HG03354 (cell line): ENCODE measurements around the gene PADI2.
A peak's percentile ranks its signal among the peaks of the same experiment; 100 is the strongest.

Experiments used
- ATAC-seq: cut with Tn5 transposase; IDR thresholded peaks from one replicate; pipeline ENCODE4 v1.9.1; 2021; ENCODE audit warnings: mild to moderate bottlenecking; ENCODE audit not compliant: unreplicated experiment, poor library complexity, severe bottlenecking

PADI2 gene

DNA sequence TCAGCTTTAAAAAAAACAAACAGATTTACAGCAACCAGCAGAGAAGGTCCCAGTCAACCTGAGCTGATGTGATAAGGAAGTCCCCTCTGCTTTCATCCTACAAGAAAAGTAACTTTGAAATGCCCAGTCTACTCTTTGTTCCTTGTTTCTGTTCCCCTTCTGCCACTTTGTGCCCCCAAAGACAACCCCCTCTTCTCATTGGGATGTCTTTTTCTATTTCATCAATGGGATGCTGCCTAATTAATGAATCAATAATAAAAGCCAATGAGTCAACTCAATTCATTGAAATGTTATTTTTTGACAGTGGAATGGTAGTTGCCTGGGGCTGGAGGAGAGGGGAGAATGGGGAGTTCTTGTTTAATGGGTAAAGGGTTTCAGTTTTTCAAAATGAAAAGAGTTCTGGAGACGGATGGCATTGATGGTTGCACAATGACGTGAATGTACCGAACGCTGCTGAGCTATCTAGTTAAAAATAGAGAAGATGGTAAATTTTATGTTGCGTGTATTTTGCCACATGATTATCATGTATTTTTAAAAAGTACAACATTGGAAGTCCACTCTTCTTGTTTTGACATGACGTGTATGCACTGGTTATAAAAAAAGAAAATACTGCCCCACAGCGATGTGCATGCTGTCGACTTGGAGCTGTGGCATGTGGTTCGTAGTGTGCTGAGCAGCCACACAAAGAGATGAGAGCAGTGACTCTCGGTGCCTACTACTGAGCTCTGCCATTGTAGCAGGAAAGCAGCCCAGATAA, 22.4 kb upstream of the PADI2 start:
- peak; percentile 64 for ATAC-seq

DNA sequence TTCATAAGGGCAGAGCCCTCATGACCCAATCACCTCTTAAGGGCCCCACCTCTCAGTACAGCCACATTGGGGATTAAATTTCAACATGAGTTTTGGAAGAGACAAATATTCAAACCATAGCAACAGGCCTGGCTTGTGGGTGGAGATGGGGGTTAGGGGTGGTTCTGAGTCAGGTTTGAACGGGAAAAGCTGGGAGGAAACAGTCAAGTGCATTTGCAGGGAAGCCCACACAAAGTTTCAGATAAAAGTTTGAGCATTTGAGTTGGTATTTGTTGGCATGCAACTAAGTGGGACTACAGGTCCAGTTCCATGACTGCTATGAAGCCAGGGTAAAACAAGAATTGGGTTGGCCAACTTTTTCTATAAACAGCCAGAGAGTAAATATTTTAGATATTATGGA, 21.0 kb upstream of the PADI2 start:
- ATAC-seq: no peak

DNA sequence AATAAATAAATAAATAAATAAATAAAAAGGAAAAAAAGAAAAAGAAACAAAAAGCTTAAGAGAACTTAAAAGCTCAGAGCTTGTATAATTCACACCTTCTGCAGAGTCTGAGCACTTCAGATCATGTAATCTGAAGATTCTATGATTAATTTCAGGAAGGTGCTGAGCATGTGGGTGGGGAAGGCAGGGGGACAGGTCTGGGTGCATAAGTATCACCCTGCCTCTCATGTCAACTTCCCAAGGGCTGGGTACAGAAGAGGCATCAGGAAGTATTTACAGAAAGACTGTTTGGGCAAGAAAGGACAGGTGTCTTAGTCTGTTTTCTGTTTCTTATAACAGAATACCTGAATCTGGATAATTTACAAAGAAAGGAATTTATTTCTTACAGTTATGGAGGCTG, 20.4 kb upstream of the PADI2 start:
- ATAC-seq: no peak

DNA sequence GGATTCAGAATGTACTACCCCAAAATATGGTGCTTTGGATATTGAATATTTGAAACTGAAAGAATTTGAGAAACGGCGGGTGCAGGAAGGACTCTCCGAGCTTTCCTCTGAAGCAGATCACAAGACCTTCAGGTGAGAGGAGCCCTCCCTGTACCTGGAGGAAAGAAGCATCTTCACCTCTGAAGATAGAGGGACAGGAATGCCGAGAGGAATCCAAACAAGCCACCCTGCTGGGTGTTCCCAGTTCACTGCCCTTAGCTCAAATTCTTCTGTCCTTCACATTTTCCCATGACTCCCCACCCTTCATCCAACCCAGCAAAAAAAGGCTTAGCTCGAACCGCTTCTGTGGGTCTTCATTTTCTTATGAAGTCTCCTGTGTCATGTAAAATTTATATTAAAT, 18.2 kb upstream of the PADI2 start:
- no peak for ATAC-seq

DNA sequence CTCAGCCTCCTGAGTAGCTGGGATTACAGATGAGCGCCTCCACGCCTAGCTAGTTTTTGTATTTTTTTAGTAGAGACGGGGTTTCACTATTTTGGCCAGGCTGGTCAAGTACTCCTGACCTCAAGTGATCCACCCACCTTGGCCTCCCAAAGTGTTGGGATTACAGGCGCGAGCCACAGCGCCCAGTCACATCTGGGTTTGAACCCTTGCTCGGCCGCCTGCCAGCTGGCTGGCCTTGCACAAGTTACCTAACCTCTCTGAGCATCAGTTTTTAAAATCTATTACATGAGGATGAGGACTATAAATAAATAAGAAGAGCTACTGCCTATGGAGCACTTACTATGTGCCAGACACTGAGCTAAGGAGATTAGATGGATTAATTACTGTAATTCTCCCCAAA, 17.7 kb upstream of the PADI2 start:
- no peak for ATAC-seq

DNA sequence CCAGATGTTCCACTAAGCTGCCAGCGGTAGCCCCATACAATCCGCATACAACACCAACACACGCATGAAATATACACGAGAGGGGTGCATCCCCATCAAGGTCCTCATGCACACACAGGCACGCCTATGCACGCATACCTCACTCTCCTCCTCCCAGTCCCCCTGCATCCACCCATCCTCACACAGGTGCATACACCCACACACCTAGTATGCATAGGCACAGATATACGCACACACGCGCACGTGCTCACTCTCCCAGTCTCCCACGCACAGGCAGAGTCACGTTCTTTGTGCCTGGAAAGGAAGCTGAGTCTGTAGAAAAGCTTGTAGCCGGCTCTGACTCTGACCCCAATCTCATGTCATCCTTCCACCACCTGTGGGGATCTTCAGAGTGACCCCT, 16.9 kb upstream of the PADI2 start:
- no peak for ATAC-seq

DNA sequence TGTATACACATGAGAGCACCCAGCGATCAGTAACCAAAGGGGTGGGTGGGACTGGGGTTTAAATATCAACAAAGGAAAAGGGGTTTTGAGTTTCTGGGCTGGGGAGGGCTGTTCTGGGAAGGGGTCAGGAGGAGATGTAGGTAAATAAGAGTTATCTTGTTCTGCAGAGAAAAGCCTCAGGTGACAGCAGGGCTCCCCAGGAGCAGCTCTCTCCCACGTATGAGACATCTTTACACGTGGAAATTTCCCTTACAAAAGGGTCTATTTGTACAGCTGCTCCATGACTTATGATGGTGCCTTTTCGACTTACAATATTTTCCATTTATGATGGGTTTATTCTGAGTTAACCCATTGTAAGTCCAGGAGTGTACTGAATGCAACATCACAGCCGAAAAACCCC, 16.3 kb upstream of the PADI2 start:
- ATAC-seq: no peak

DNA sequence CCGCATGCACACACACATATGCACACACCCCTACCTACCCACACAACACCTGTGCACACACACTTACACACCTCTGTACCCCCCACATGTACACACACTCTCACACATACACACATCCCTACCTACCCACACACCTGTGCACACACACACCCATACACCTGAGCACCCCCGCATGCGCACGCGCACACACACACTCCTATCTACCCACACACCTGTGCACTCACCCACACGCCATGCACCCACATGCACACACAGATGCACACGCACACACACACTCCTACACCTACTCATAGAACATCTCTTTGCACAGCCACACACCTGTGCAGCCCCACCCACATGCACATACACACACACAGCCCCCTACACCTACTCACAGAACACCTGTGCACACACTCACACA, 15.5 kb upstream of the PADI2 start:
- no peak for ATAC-seq

DNA sequence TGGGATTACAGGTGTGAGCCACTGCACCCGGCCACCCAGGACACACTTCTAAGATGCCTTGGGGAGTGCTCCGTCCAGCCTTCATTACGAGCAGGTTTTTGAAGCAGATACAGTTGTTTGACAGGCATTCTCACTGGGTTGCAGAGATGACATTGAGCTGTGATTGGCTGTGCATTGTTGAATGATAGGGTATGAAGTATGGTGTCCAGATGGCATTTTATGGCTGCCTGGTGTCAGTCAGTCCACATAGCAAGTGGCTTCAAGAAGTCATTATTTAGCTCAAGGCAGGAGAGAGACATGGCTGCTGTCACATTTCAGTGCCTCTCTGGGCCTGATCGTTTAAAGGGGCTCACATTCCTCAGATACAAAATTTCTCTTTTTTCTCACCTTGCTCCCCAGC, 14.8 kb upstream of the PADI2 start:
- no peak for ATAC-seq

DNA sequence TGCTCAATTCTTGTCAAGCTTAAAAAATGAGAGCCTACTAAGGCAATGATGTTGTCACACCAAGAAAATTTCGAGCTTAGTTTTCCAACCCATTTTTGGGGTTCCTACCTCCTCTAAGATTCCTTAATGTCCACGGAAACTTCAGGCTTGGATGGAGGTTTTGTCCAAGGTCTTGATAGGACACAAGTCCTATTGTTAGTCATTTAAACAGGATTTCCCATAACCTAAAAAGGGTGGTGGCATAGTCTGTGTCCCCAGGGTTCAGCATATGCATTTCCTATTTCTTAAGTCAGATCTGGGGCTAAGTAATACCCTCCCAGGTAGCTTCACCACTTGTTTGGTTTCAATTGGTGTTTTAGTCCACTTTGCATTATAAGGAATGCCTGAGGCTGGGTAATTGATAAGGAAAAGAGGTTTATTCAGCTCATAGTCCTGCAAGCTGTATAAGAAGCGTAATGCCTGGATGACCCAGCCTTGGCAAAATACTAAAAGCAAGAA, 10.9 kb upstream of the PADI2 start:
- no peak for ATAC-seq

DNA sequence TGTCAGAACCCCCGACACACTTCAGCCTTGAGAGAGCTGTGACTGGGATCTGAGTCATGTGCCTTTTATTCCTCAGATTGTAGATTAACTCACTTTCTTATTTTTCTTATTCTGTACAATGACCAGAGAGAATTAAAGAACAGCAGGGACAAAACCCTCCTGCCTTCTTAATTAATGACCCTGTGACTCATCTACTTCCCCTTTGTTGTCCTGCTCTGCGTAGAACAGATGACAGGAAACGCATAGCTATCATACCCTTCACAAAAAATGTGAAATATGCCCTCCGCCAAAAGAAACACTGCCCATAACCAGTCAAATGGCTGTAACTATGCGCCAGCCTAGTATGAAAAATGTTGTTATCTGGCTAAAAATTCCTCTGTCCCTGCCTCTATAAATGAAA, 9.1 kb upstream of the PADI2 start:
- ATAC-seq: no peak

DNA sequence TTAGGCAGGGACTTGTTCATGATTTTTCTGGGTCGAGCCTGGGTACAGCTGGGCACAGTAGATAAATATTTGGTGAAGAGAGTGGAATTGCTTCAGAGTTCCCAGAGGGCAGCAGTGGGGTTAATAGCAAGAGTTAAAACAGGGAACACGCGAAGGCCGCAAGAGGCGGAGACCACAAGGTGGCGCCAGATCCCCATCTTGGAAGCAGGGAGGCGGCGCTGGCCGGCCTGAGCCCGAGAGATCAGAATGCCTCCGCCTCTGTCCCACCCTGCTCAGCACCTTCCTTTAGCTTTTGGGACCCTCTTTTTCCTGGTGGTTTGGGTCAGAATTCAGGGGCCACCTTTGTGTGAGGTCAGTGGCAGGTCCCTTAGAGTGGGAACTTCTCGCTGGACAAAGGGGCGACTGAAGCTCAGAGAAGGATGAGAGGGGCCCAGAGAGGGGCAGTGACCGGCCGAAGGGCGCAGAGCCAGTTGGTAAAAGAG, 6.5 kb upstream of the PADI2 start:
- peak; percentile 57 for ATAC-seq

DNA sequence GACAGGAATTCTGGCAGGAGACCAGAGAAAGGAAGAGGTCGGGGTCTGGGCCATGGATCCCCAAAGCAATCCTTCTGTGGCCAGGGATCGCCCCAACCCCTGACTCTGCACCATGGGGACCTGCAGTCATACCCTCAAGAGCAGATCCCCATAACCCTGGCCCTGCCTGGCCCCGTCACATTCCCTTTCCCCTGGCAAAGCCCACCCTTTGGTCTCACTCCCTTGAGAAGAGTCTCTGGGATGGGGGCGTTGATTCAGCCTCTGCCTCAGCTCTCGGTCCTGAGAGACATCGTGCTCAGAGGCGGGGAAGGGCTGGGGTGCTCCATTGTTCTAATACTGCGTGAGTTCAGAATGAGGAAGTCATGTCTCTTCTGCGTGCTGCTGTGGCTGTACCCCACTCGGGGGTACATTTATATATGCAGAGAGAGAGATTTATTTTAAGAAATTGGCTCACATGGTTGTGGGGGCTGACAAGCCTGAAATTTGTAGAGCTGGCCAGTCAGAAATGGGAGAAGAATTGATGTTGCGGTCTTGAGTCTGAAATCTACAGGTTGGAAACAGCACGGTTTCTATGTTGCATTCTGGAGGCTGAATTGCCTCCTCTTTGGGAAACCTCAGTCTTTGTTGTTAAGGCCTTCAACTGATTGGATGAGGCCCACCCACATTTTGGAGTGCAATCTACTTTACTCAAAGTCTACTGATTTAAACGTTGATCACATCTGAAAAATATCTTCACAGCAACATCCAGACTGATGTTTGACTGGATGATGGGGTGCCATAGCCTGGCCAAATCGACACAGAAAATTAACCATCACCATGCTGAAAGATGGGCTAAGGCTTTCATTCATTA, 4.2 kb upstream of the PADI2 start:
- no peak for ATAC-seq

DNA sequence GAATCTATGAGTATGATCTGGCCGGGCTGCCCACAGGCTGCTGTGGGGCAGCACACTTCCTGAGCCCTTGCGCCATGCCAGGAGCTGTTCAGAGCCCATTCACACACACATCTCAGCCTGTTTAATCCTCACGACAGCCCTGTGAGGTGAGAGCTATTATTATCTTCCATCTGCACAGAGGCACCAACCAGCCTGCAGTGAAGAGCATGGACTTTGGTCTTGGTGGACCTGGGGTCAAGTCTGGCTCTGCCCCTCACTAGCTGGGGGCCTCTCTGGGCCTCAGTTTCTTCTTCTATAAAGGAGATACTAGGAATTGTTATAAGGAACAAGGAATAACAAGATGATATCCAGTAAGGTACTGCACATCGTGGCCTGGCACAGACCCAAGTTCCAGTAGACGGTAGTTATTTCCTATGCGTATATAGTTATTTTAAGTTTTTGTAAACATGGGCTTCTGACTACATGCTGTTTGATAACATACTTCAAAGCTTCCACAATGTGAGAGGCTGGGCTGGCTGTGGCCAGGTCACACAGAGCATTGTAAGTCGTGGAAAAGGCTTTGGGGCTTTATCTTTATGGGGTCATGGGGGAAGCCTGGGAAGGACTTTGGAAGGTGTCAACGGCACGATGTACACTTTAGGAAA, 3.4 kb upstream of the PADI2 start:
- ATAC-seq: no peak

DNA sequence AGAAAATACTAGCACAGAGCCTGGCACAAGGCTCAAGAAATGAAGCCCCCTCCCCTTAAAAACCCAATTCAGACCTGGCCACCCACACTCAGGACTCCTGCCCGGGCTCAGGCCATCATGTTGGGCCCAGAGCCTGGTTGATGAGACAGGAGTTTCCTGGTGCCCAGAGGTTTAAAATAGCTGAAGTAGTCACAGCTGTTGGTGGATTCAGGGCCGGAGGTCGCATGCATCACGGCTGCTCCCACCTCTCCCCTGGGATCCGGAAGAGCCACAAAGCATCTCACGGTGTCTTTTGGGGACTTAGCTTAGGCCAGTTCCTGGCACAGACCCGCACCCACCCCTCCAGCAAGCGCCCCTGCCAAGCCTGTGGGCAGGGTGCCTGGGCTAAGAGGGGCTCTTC, 2.6 kb upstream of the PADI2 start:
- ATAC-seq: no peak

DNA sequence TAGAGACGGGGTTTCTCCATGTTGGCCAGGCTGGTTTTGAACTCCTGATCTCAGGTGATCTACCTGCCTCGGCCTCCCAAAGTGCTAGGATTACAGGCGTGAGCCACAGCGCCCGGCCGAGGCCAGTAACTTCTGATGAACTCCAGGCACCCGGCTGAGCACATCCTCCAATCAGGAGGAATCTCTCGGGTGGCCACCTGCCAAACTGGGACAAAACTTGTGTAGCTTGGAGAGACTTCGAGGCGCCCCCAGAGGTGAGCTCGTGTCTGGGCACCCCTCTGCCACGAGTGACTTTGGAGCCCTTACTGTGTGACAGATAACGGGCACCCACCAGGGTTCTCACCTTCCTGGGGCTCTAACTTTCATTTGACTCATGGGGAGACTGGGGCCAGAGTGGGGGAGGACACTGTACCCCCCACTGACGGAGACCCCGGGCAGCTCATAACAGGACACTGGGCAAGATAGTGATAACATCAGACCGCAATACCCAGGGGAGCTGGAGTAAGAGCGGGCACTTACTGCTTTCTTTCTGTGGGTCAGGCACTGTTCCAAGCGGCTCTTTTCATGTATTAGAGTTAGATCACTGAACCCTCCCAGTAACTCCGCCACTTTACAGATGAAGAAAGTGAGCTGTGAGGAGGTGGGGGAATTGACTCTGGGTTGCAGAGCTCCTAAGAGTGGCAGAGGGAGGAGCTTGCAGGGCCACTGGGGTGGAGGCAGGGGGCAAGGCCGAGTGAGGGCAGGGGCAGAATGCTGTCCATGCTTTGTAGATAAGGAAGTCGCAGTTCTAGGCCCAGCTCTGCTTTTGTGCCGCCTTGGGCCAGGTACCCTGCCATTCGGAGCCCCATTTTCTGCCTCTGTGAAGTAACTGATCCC, 1.9 kb upstream of the PADI2 start:
- ATAC-seq: no peak

DNA sequence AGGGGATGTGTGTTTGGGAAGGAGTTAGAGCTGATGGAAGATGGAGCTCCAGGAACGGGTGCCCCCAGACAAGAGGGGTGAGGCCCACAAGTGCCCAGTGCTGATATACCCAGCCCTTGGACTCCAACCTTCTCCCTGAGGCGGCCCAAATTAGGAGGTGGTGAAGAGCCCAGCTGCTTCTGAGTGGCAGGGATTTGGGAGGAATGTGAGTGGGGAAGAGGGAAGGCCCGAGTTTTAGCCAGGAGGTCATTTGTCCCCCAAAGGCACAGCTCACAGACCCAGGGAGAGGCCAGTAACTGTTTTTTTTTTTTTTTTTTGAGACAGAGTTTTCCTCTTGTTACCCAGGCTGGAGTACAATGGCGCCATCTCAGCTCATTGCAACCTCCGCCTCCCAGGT, 1.2 kb upstream of the PADI2 start:
- no peak for ATAC-seq

DNA sequence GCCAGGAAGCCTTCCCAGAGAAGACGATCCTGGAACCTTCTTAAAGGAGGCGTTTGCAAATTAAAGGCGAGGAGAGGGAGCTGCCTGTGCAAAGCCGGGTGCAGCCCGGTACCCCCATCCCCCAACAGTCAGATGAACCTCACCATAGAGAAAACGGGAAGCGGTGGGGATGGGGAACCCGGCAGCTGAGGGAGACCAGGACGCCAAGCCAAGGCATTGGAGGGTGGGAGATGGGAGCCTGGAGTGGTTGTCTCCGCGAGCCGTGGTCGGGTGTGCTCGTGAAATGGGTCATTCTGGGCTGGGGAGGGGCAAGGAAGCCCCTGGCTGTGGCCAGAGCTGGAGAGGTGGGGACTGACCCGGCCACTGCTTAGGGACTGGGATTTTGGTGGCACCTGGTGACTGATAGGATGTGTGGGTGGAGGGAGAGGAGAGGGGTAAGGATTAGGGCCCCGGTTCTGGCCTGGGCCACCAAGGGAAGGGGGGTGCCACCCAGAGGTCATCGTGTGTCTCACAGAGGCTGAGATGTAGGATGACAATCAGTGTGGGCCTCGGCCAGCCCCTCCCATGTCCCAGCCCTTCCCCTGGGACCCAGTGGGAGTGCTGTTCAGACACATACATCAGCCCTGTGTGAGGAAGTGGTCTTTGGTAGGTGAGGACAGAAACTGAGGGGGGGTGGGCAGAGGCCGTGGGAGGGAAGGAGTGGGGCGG, 676 bp upstream of the PADI2 start:
- ATAC-seq: peak; percentile 20

DNA sequence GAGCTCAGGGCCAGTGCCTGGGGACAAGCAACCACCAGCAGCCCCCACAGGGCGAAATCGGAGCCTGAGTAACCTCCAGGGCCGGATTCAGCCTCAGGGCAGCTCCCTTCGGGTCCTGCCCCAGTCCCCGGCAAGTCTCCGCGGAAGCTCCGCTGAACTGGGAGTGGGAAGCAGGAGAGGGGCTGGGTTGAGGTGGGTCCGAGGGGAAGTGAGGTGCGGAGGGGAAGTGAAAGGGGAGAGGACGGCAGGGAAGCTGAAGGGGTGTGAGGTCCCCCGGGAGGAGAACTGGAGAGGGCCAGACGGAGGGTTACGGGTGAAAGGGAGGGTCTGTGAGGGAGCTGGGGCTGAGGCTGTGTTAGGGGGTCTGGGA, 560 bp downstream of the PADI2 start:
- no peak for ATAC-seq
